GM19452 (cell line): ENCODE results near the gene NFS1.
A peak's percentile ranks its signal among the peaks of the same experiment; 100 is the strongest.
"Not testable (repeated sequence)": the region's sequence is repeated elsewhere in the genome, so short reads cannot be mapped to it uniquely, and the experiment has no call there.

Source experiments
- ATAC-seq: cut with Tn5 transposase; IDR thresholded peaks from one replicate; pipeline ENCODE4 v1.9.1; 2021; ENCODE audit not compliant: unreplicated experiment

NFS1 gene

DNA sequence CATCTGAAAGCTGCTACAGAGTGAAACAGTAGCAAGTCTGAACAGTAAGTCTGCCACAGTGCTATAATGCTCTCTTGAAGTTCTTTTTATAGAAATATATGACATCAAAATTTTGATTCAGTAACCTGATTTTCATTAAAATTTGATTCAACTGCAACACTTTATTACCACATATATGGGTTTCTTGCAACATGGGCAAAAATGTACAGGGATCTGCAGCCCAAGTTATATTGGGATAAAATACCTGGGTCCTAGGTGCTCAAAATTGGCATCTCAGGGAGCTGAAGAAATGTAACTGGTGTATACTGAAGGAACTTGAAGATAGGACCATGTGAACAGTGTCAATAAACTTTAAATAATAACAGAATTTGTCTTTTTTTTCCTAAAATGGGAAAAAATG is 10.9 kb upstream of the NFS1 start:
- no peak for ATAC-seq

- ATAC-seq = no peak
Observed at GRCh38 chr20:35709259-35709658, 10.1 kb upstream of the NFS1 start.

DNA sequence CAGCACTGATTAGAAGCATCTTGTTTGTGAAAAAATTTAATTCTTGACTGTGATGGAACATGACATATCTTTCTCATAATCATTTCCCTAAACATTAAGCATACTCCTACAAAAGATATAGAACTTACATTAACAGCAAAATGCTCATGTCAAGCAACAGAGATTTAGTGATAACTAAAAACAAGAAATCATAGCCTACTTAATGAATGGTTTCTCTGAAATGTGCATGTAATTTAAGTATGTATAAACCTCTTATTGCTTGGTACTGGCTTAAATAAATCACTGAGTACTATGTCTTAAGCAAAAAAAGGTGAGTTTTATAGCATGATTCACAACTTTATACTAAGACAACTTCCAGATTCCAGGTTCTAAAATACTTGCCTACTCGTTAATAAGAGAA is 9.3 kb upstream of the NFS1 start:
- ATAC-seq = no peak

DNA sequence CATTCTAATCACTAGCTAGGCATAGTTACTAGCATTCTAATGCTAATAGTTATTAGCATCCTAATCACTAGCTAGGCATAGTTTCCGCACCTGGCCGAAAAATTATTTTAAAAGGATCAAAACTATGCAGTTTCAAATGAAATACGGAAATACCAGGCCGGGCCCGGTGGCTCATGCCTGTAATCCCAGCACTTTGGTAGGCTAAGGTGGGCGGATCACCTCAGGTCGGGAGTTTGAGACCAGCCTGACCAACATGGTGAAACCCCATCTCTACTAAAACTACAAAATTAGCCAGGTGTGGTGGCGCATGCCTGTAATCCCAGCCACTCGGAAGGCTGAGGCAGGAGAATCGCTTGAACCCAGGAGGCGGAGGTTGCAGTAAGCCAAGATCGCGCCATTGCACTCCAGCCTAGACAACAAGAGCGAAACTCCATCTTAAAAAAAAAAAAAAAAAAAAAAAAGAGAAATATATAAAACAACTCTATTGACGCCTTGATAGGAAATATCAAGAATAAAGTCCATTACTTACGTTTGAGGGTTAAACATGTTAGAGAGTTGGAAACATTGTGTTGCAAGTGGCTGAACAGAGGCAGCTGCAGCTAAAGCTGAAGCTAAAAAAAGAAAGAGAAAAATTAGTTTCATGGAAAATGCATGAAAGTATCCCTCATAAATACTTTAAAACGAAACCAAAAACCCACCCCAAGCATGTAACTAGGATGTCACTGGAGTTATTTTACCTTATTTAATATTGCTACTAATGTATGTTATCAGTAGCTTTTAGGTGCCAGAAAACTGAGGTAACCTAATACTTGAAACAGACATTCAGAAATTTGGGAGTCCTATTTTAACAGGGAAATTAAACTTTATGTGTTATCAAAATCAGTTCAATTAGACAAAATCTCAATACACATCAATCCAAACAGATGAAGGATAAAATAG is 7.7 kb upstream of the NFS1 start:
- ATAC-seq = not testable (repeated sequence)

DNA sequence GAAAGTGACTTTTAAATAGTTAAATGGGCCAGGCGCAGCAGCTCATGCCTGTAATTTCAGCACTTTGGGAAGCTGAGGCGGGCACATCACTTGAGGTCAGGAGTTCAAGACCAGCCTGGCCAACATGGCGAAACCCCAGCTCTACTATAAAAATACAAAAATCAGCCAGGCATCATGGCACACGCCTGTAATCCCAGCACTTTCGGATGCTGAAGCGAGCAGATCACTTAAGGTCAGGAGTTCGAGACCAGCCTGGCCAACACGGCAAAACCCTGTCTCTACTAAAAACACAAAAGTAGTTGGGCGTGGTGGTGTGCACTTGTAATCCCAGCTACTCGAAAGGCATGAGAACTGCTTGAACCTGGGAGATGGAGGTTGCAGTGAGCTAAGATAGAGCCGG is 6.7 kb upstream of the NFS1 start:
- not testable (repeated sequence) for ATAC-seq

- ATAC-seq = no peak
Observed at GRCh38 chr20:35704514-35705261, 5.5 kb upstream of the NFS1 start.

- no peak for ATAC-seq
Observed at GRCh38 chr20:35702824-35703695, 3.9 kb upstream of the NFS1 start.

- no peak for ATAC-seq
Observed at GRCh38 chr20:35702051-35702823, 3.1 kb upstream of the NFS1 start.

DNA sequence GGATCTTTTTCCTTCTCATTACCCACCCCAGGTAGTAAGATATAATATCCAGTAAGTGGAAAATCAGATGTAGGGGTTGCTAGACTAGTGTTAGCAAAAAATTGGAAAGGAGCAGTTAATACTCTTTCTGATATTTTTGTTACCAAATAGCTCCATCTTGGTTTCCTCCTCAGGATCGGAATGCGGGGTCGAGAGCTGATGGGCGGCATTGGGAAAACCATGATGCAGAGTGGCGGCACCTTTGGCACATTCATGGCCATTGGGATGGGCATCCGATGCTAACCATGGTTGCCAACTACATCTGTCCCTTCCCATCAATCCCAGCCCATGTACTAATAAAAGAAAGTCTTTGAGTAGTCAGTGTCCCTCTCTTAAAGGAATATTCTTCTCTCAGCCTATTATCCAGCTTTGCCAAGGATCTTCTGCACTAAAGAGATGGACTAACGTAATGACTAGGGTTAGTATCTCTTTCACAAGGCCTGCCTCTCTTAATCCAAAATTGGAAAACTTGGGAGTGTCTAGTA is 1.5 kb upstream of the NFS1 start:
- ATAC-seq = no peak

DNA sequence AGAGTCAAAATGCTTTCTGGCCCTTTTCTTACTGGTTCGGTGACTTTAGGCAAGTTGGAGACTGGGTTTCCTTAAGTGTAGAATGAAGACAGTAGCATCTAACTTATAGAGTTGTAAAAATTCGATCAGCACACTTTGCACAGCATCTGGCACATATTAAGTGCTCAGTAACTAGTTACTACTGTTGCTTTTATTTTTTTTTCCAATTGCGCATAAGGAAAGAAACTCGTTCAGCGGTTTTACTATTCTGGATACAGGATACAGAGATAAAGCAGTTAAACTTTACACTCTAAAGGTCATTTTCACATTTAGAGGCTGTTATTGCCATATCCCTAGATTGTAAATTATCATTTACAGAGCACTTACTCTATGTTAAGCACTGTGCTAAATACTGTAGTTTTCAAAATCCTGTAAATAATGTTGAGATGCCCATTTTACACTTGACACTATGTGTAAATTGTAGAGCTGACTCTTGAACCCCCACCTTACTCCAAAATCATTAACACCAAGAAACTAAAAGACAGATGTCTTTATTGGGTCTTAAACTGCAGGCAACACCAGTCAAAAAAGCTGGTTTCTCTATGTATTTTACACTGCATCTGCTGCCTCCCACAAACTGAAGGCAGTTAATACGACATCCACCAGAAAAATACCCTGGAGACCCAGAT is 939 bp upstream of the NFS1 start:
- no peak for ATAC-seq

DNA sequence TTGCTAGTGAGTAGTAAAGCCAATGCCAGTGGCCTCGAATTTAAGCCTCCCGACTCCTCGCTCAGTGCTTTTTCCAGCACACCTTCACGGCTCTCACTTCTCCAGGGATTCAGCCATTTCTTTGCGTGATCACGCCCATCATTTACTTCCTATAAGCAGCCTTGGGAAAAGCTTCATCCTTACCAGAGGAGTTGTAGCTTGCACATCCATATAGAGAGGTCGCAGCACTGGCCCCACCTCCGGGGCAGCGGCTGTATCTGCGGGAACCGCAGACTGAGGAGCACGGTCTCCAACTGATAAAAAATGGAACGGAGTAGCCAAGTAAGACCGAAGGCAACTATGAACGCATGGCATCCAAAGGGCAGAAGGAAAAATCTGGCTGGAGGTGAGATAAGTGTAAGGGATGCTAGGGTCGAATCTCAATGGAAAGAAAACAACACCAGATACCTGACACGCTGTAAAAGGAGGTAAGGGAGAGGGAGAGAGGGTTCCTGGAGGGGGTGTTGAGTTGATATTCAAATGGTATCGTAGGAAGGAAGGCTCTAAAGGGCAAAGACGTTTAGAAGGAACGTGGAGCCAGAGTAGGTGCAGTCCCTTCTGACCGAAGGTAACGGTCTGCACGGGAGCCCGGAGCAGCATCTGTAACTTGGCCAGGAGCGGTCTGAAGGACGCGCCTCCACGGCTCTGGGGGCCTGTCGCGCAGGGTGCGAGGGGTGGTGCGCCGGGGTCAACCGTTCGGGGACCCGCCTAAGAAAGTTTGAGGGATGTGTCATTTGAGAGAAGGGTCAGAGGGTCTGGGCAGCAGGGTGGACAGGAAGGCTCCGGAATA is 640 bp downstream of the NFS1 start:
- peak; percentile 23 for ATAC-seq

- no peak for ATAC-seq
Observed at GRCh38 chr20:35697696-35698297, 1.4 kb downstream of the NFS1 start.

- ATAC-seq = no peak
Observed at GRCh38 chr20:35695978-35696377, 3.2 kb downstream of the NFS1 start.

GRCh38 chr20:35695245-35695749 is 3.9 kb downstream of the NFS1 start:
- no peak for ATAC-seq

GRCh38 chr20:35690265-35690664 is 8.9 kb downstream of the NFS1 start:
- no peak for ATAC-seq

DNA sequence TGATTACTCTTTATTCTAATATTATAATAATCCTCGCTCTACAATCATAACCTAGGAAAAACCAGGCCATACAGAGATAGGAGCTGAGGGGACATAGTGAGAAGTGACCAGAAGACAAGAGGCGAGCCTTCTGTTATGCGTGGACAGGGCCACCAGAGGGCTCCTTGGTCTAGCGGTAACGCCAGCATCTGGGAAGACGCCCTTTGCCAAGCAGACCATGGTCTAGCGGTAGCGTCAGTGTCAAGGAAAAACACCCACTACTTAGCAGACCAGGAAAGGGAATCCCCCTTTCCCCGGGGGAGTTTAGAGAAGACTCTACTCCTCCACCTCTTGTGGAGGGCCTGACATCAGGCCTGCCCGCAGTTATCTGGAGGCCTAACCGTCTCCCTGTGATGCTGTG is 12.3 kb downstream of the NFS1 start:
- not testable (repeated sequence) for ATAC-seq

GRCh38 chr20:35685368-35685767 is 13.8 kb downstream of the NFS1 start:
- not testable (repeated sequence) for ATAC-seq

- no peak for ATAC-seq
Observed at GRCh38 chr20:35681960-35682359, 17.2 kb downstream of the NFS1 start.
